GM10847 (cell line): Measurements from ENCODE around the gene CDK11B.

Experiments used
- POLR2A ChIP-seq: IDR thresholded peaks from 2 replicates; pipeline ENCODE4 v1.6.1; 2011; ENCODE audit not compliant: insufficient read length; ENCODE audit errors: extremely low read depth

CDK11B gene

GRCh38 chr1:1597275-1597930 is 61.4 kb downstream of the CDK11B start:
- TF ChIP-seq POLR2A = no peak

DNA sequence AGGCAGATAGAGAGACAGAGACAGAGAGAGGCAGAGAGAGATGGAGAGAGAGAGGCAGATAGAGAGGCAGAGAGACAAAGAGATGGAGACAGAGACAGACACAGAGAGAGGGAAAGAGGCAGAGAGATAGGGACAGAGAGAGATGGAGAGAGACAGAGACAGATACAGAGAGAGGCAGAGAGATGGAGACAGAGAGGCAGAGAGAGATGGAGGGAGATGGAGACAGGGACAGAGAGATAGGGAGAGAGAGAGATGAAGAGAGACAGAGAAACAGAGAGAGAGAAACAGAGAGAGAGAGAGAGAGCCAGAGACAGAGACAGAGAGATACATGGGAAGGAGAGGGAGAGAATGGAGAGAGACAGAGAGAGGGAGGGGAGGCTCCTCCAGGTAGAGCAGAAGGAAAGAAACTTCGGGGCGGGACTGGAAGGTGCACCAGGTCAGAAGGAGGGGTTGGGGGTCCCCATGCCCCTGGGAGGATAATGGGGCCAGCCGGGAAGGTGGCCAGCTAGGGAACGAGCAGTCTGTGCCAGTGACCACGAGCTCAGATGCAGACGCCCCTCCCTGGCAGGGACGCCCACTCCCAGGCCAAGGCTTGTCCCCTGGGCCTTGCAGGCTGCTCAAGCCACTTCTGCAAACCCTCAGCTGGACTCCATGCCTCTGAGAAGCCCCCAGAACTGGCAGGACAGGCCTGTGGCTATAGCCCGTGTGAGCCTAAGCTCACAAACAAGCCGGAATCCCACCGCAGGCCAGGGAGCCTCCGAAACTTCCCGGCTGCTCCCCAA is 62.1 kb downstream of the CDK11B start:
- TF ChIP-seq POLR2A = no peak

- no peak for TF ChIP-seq POLR2A
These were observed 64.1 kb downstream of the CDK11B start for GRCh38 chr1:1594602-1595260.

DNA sequence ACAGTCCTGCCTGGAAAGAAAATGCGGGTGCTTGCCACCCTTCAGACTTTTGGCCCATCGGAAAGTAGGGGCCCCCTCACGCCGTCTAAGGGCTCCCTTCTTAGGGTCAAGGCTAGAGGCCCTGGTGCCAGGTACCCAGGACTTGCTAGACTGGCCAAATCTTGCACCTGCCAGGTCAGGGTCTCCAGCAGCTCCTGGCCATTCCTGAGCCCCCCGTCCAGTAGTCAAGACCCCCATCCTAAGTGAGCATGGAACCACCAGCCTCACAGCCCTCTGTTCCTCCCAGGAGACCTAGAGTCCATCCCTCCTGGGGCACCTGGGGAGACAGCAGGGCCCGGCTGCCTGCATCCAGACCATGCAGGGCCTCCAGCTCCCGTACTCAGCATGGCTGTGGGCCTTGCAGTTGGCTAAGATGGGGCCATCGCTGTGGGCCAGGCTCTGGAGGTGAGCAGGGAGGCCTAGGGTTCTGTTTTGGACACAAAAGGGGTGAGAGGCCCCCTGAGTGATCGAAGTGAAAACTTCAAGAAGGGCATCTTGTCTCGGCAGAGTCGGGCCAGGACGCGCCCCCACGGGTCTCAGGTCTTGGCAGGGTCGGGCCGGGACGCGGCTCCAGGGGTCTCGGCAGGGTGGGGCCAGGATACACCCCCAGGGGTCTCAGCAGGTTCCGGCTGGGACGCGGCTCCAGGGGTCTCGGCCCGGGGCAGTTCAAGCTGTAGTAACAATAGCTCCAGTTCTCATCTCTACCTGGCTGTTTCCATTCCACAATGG is 64.8 kb downstream of the CDK11B start:
- TF ChIP-seq POLR2A = no peak

GRCh38 chr1:1591452-1591851 is 67.4 kb downstream of the CDK11B start:
- TF ChIP-seq POLR2A = no peak
